CD8-positive, alpha-beta memory T cell (primary cell): ENCODE results near the gene CABP2. TPM values are rescaled to one million over a fixed set of nuclear protein-coding genes. Genes with fewer than 3 reads are reported as not detected.

Experiments
- polyA plus RNA-seq: library from polyadenylated mRNA; unstranded; fragments of 300-500 nt; fragmentation: Illumina TruSeq; gene quantifications from one replicate; pipeline ENCODE4 v1.2.3, GENCODE V29; 2021
- total RNA-seq, 2 experiments: library from RNA; stranded (reverse); gene quantifications; one replicate each; pipeline ENCODE4 v1.2.3, GENCODE V29; 2021

The CABP2 gene
- total and polyA plus RNA-seq, 3 experiments from 2014 or later, result not detected

Other genes starting within 250 kb of the CABP2 start
- gene ANKRD13D, start 234.1 kb downstream of the CABP2 start, total RNA-seq, result 10 to 100 TPM; 84.9 to 90.1 TPM
- gene ANKRD13D, start 234.1 kb downstream of the CABP2 start, polyA plus RNA-seq, result 23.9 TPM
- 10 to 100 TPM in 1 of 2 experiments, 1 to 10 TPM in 1; 8.4 to 10.6 TPM for gene SSH3, start 219.9 kb downstream of the CABP2 start, total RNA-seq
- gene SSH3, start 219.9 kb downstream of the CABP2 start, polyA plus RNA-seq, result 3.5 TPM
- gene POLD4, start 169.9 kb downstream of the CABP2 start, total RNA-seq, result 10 to 100 TPM; 32.3 to 37.8 TPM
- gene POLD4, start 169.9 kb downstream of the CABP2 start, polyA plus RNA-seq, result 91.2 TPM
- 1 to 10 TPM; 3.5 to 4.2 TPM for gene CLCF1, start 149.8 kb downstream of the CABP2 start, total RNA-seq
- gene CLCF1, start 149.8 kb downstream of the CABP2 start, polyA plus RNA-seq, result 4.6 TPM
- gene RAD9A, start 131.5 kb downstream of the CABP2 start, total RNA-seq, result 10 to 100 TPM; 36.8 to 38.8 TPM
- gene RAD9A, start 131.5 kb downstream of the CABP2 start, polyA plus RNA-seq, result 9.4 TPM
- gene PPP1CA, start 121.6 kb downstream of the CABP2 start, total RNA-seq, result 100 to 1,000 TPM; 338 to 357 TPM
- 564 TPM for gene PPP1CA, start 121.6 kb downstream of the CABP2 start, polyA plus RNA-seq
- gene TBC1D10C, start 119.4 kb downstream of the CABP2 start, total RNA-seq, result 100 to 1,000 TPM; 102 to 105 TPM
- 331 TPM for gene TBC1D10C, start 119.4 kb downstream of the CABP2 start, polyA plus RNA-seq
- gene CARNS1, start 107.8 kb downstream of the CABP2 start, total RNA-seq, result 1 to 10 TPM; 2.0 to 2.7 TPM
- gene CARNS1, start 107.8 kb downstream of the CABP2 start, polyA plus RNA-seq, result 1.8 TPM
- gene RPS6KB2, start 95.0 kb downstream of the CABP2 start, total RNA-seq, result 10 to 100 TPM; 86.0 to 88.4 TPM
- gene RPS6KB2, start 95.0 kb downstream of the CABP2 start, polyA plus RNA-seq, result 54.0 TPM
- 100 to 1,000 TPM; 145 to 163 TPM for gene PTPRCAP, start 85.8 kb downstream of the CABP2 start, total RNA-seq
- 1,075 TPM for gene PTPRCAP, start 85.8 kb downstream of the CABP2 start, polyA plus RNA-seq
- gene CORO1B, start 80.0 kb downstream of the CABP2 start, total RNA-seq, result 10 to 100 TPM; 90.3 to 92.8 TPM
- 12.2 TPM for gene CORO1B, start 80.0 kb downstream of the CABP2 start, polyA plus RNA-seq
- not detected for gene GPR152, start 70.7 kb downstream of the CABP2 start, total RNA-seq
- gene GPR152, start 70.7 kb downstream of the CABP2 start, polyA plus RNA-seq, result 0.87 TPM
- under 1 TPM; 0.28 to 0.33 TPM for gene CABP4, start 68.1 kb downstream of the CABP2 start, total RNA-seq
- 0.36 TPM for gene CABP4, start 68.1 kb downstream of the CABP2 start, polyA plus RNA-seq
- gene TMEM134, start 54.2 kb downstream of the CABP2 start, total RNA-seq, result 10 to 100 TPM; 49.6 to 57.9 TPM
- gene TMEM134, start 54.2 kb downstream of the CABP2 start, polyA plus RNA-seq, result 152 TPM
- gene AIP, start 40.4 kb downstream of the CABP2 start, total RNA-seq, result 100 to 1,000 TPM; 160 to 171 TPM
- 210 TPM for gene AIP, start 40.4 kb downstream of the CABP2 start, polyA plus RNA-seq
- gene PITPNM1, start 18.1 kb downstream of the CABP2 start, total RNA-seq, result 100 to 1,000 TPM in 1 of 2 experiments, 10 to 100 TPM in 1; 94.0 to 109 TPM
- 49.6 TPM for gene PITPNM1, start 18.1 kb downstream of the CABP2 start, polyA plus RNA-seq
- 10 to 100 TPM; 60.7 to 68.9 TPM for gene CDK2AP2, start 15.3 kb downstream of the CABP2 start, total RNA-seq
- 173 TPM for gene CDK2AP2, start 15.3 kb downstream of the CABP2 start, polyA plus RNA-seq
- 100 to 1,000 TPM; 462 to 474 TPM for gene GSTP1, start 60.4 kb upstream of the CABP2 start, total RNA-seq
- gene GSTP1, start 60.4 kb upstream of the CABP2 start, polyA plus RNA-seq, result 333 TPM
- 100 to 1,000 TPM; 321 to 326 TPM for gene NDUFV1, start 83.5 kb upstream of the CABP2 start, total RNA-seq
- 140 TPM for gene NDUFV1, start 83.5 kb upstream of the CABP2 start, polyA plus RNA-seq
- 10 to 100 TPM; 26.2 to 27.9 TPM for gene NUDT8, start 106.5 kb upstream of the CABP2 start, total RNA-seq
- 3.5 TPM for gene NUDT8, start 106.5 kb upstream of the CABP2 start, polyA plus RNA-seq
- gene TBX10, start 116.3 kb upstream of the CABP2 start, total RNA-seq, result not detected
- gene TBX10, start 116.3 kb upstream of the CABP2 start, polyA plus RNA-seq, result not detected
- under 1 TPM; 0.49 to 0.55 TPM for gene ACY3, start 127.3 kb upstream of the CABP2 start, total RNA-seq
- 0.38 TPM for gene ACY3, start 127.3 kb upstream of the CABP2 start, polyA plus RNA-seq
- gene ALDH3B2, start 151.2 kb upstream of the CABP2 start, total RNA-seq, result not detected
- gene ALDH3B2, start 151.2 kb upstream of the CABP2 start, polyA plus RNA-seq, result not detected